Measurements from ENCODE around the gene MYH8.

DNA sequence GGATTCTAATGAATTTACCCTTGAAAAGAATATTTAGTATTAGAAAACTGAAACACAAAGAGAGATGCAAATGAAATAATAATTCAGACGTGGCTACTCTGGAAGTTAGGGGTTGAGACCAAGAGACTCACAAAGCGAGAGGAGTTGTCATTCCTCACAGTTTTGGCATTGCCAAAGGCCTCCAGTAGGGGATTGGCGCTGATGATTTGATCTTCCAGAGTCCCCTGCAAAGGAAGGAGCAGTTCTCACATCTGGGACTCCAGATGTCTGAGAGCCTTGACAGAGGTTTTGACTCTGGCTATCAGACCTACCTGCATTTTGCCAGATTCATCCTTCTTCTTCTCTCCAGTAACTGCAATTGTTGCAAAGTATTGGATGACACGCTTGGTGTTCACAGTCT is 6.6 kb downstream of the MYH8 start:
- TF ChIP-seq, protein P1, sequence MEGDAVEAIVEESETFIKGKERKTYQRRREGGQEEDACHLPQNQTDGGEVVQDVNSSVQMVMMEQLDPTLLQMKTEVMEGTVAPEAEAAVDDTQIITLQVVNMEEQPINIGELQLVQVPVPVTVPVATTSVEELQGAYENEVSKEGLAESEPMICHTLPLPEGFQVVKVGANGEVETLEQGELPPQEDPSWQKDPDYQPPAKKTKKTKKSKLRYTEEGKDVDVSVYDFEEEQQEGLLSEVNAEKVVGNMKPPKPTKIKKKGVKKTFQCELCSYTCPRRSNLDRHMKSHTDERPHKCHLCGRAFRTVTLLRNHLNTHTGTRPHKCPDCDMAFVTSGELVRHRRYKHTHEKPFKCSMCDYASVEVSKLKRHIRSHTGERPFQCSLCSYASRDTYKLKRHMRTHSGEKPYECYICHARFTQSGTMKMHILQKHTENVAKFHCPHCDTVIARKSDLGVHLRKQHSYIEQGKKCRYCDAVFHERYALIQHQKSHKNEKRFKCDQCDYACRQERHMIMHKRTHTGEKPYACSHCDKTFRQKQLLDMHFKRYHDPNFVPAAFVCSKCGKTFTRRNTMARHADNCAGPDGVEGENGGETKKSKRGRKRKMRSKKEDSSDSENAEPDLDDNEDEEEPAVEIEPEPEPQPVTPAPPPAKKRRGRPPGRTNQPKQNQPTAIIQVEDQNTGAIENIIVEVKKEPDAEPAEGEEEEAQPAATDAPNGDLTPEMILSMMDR (IDR thresholded peaks at IDR 0.05), result no peak
- no peak for TF ChIP-seq POLR2A (IDR thresholded peaks at IDR 0.05)

Measured in Peyer's patch (tissue), 4 donors.